WTC11 (cell line): ENCODE results near the gene SHC2. TPM values are rescaled to one million over a fixed set of nuclear protein-coding genes. Genes with fewer than 3 reads are reported as not detected.

Experiments
- ATAC-seq: fragments of 200-7000 bp; cut with Tn5 transposase; 2 replicates; pipeline ENCODE4 v1.10.0; 2021; ENCODE audit warnings: mild to moderate bottlenecking, moderate library complexity
- CTCF ChIA-PET: fragments of 300-600 bp; sonication (Branson Sonifier 250); formaldehyde crosslinking; loops from one replicate; lab custom pipeline; 2021; ENCODE audit warnings: antibody characterized with exemption; lab: Charles Lee
- POLR2A ChIA-PET: fragments of 350-600 bp; sonication (Branson Sonifier 250); formaldehyde crosslinking; loops from one replicate; lab custom pipeline; 2021; ENCODE audit warnings: antibody characterized with exemption; lab: Charles Lee
- DNase-seq: peaks from one replicate; pipeline ENCODE4 v3.0.0; 2021; ENCODE audit warnings: low spot score
- H3K27ac Mint-ChIP-seq: 2 replicates; pipeline ENCODE4 v1.8.0; 2021; ENCODE audit warnings: mixed read lengths
- H3K27me3 Mint-ChIP-seq: 2 replicates; pipeline ENCODE4 v1.8.0; 2021; ENCODE audit warnings: low read depth, mild to moderate bottlenecking, moderate library complexity, mixed read lengths
- H3K36me3 Mint-ChIP-seq: 2 replicates; pipeline ENCODE4 v1.8.0; 2021; ENCODE audit warnings: mixed read lengths
- H3K4me1 Mint-ChIP-seq: 2 replicates; pipeline ENCODE4 v1.8.0; 2022; ENCODE audit warnings: mixed read lengths
- H3K4me3 Mint-ChIP-seq: 2 replicates; pipeline ENCODE4 v1.8.0; 2021; ENCODE audit warnings: mild to moderate bottlenecking, moderate library complexity, mixed read lengths
- H3K9me3 Mint-ChIP-seq: 2 replicates; pipeline ENCODE4 v1.8.0; 2021; ENCODE audit warnings: mixed read lengths
- CREB1 ChIP-seq: sonication (generic); formaldehyde crosslinking; IDR thresholded peaks from 2 replicates; pipeline ENCODE4 v1.8.0; 2023; ENCODE audit warnings: mild to moderate bottlenecking, missing genetic modification reagents
- CREM ChIP-seq: sonication (generic); formaldehyde crosslinking; IDR thresholded peaks from 2 replicates; pipeline ENCODE4 v1.8.1; 2022; ENCODE audit warnings: mild to moderate bottlenecking, missing genetic modification reagents, moderate library complexity
- JAZF1 ChIP-seq: fragments of 250-450 bp; sonication (Bioruptor Pico); IDR thresholded peaks from 2 replicates; pipeline ENCODE4 v1.9.0; 2021; ENCODE audit warnings: moderate library complexity, mild to moderate bottlenecking, inconsistent platforms
- MYBL2 ChIP-seq: sonication (generic); formaldehyde crosslinking; IDR thresholded peaks from 2 replicates; pipeline ENCODE4 v1.8.1; 2023; ENCODE audit warnings: mild to moderate bottlenecking, moderate library complexity, missing genetic modification reagents
- NFYB ChIP-seq: sonication (generic); formaldehyde crosslinking; conservative IDR thresholded peaks from 2 replicates; pipeline ENCODE4 v1.8.0; 2022; ENCODE audit warnings: low read depth, missing genetic modification reagents
- SMAD3 ChIP-seq: sonication (generic); formaldehyde crosslinking; IDR thresholded peaks from 2 replicates; pipeline ENCODE4 v1.8.0; 2022; ENCODE audit warnings: missing genetic modification reagents, mild to moderate bottlenecking, borderline replicate concordance
- TEAD1 ChIP-seq: sonication (generic); formaldehyde crosslinking; IDR thresholded peaks from 2 replicates; pipeline ENCODE4 v1.8.0; 2022; ENCODE audit warnings: mild to moderate bottlenecking, missing genetic modification reagents
- TP53 ChIP-seq: sonication (generic); formaldehyde crosslinking; IDR thresholded peaks from 2 replicates; pipeline ENCODE4 v1.8.1; 2023; ENCODE audit warnings: mild to moderate bottlenecking, missing genetic modification reagents
- ZNF263 ChIP-seq: sonication (generic); formaldehyde crosslinking; IDR thresholded peaks from 2 replicates; pipeline ENCODE4 v1.8.1; 2022; ENCODE audit warnings: low read depth, mild to moderate bottlenecking, moderate library complexity, missing genetic modification reagents
- ZNF423 ChIP-seq: fragments of 250-450 bp; sonication (Bioruptor Pico); IDR thresholded peaks from 2 replicates; pipeline ENCODE4 v2.1.2; 2022; ENCODE audit warnings: mild to moderate bottlenecking, moderate library complexity
- ZNF671 ChIP-seq: fragments of 250-450 bp; sonication (Bioruptor Pico); IDR thresholded peaks from 2 replicates; pipeline ENCODE4 v1.8.0; 2021; ENCODE audit warnings: mild to moderate bottlenecking
- total RNA-seq: library from RNA; stranded (reverse); gene quantifications from 3 replicates; pipeline ENCODE4 v1.2.3, GENCODE V29; 2021
- TF ChIP-seq, protein P1 (sequence below): sonication (generic); formaldehyde crosslinking; IDR thresholded peaks from 2 replicates; pipeline ENCODE4 v1.8.1; 2022; ENCODE audit warnings: mild to moderate bottlenecking, missing genetic modification reagents, moderate library complexity, borderline replicate concordance
- TF ChIP-seq, protein P2 (sequence below): sonication (generic); formaldehyde crosslinking; IDR thresholded peaks from 2 replicates; pipeline ENCODE4 v1.8.1; 2023; ENCODE audit warnings: mild to moderate bottlenecking, missing genetic modification reagents
- TF ChIP-seq, protein P3 (sequence below): sonication (generic); formaldehyde crosslinking; IDR thresholded peaks from 2 replicates; pipeline ENCODE4 v1.8.1; 2023; ENCODE audit warnings: mild to moderate bottlenecking, missing genetic modification reagents, borderline replicate concordance
- TF ChIP-seq, protein P4 (sequence below): sonication (generic); formaldehyde crosslinking; IDR thresholded peaks from 2 replicates; pipeline ENCODE4 v1.8.0; 2022; ENCODE audit warnings: mild to moderate bottlenecking, missing genetic modification reagents
- TF ChIP-seq, protein P5 (sequence below): fragments of 250-450 bp; sonication (Bioruptor Pico); IDR thresholded peaks from 2 replicates; pipeline ENCODE4 v2.1.2; 2022; ENCODE audit warnings: mild to moderate bottlenecking, moderate library complexity

SHC2 gene
- total RNA-seq, 1 experiment from 2014 or later: 8.4 TPM

DNA sequence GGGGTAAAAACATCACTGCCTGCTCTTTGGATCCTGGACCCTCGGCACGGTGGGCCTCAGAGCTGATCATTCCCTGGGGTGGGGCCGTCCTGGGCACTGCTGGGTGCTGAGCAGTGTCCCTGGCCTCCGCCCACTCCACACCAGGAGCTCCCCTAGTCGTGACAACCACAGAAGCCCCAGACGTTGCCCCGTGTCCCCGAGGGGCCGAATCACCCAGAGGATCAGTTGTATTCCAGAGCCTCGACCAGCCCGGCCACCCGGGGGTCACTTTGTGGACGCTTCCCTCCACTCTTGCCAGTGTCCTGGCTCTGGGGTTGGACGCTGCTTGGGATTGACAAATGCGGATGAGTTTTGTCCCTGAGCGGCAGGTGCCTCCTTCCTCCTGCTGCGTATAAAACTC is 62.1 kb downstream of the SHC2 start (continued):
- no peak for TF ChIP-seq CREM (CRISPR knock-in tag)
- TF ChIP-seq, protein P1, sequence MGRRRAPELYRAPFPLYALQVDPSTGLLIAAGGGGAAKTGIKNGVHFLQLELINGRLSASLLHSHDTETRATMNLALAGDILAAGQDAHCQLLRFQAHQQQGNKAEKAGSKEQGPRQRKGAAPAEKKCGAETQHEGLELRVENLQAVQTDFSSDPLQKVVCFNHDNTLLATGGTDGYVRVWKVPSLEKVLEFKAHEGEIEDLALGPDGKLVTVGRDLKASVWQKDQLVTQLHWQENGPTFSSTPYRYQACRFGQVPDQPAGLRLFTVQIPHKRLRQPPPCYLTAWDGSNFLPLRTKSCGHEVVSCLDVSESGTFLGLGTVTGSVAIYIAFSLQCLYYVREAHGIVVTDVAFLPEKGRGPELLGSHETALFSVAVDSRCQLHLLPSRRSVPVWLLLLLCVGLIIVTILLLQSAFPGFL (CRISPR knock-in tag): no peak

DNA sequence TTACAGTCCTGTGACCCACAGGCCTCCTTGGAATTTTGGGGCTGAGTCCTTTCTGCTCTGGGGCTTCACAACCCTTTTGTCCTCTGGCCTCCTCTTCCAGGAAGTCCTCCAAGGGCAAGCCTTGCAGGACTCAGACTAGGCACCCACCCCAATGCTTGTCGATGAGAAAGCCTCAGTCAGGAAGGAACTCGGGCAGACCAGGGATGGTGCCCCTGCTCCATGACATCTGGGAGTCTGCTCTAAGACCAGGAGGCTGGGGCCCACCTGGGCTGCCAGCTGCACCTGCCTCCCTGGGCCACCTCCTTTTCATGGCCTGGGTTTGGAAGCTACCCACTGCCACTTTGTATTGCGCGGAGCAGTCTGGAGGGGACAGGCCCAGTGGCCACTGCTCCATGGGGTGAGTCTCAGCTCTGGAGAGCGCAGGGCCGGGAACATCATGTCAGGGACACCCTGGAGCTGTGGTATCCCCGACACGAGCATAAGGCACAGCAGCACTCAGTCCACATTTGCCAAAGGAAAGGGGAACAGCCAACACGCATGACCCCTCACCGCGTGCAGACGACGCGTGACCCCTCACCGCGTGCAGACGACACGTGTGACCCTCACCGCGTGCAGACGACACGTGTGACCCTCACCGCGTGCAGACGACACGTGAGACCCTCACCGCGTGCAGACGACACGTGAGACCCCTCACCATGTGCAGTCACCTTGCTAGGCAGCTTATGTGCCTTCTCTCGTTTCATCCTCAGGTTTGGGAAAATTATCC is 62.7 kb downstream of the SHC2 start:
- H3K36me3 Mint-ChIP-seq: peaks cover 7% of the 10 kb centered on the region
- CTCF ChIA-PET: interaction anchor here (1.1 to 1.6 kb wide), 2 partner anchors 15 to 113 kb away, joined by 3 to 4 read pairs; no protein-coding TSS in a partner anchor
- ATAC-seq (no peak), DNase-seq (no peak)
- peaks cover 9% of the 10 kb centered on the region for H3K9me3 Mint-ChIP-seq
- H3K4me3 Mint-ChIP-seq: no peak overlapping the region
- no peaks in the 10 kb centered on the region for H3K4me1 Mint-ChIP-seq
- POLR2A ChIA-PET: no interaction called here
- no peak overlapping the region for H3K27ac Mint-ChIP-seq
- peaks cover 2% of the 10 kb centered on the region; the same call in 1 of the 2 replicates for H3K27me3 Mint-ChIP-seq
- TF ChIP-seq NFYB (CRISPR knock-in tag): no peak
- no peak for TF ChIP-seq ZNF263 (CRISPR knock-in tag)
- TF ChIP-seq, protein P2, sequence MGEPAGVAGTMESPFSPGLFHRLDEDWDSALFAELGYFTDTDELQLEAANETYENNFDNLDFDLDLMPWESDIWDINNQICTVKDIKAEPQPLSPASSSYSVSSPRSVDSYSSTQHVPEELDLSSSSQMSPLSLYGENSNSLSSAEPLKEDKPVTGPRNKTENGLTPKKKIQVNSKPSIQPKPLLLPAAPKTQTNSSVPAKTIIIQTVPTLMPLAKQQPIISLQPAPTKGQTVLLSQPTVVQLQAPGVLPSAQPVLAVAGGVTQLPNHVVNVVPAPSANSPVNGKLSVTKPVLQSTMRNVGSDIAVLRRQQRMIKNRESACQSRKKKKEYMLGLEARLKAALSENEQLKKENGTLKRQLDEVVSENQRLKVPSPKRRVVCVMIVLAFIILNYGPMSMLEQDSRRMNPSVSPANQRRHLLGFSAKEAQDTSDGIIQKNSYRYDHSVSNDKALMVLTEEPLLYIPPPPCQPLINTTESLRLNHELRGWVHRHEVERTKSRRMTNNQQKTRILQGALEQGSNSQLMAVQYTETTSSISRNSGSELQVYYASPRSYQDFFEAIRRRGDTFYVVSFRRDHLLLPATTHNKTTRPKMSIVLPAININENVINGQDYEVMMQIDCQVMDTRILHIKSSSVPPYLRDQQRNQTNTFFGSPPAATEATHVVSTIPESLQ (CRISPR knock-in tag): no peak
- no peak for TF ChIP-seq CREB1 (CRISPR knock-in tag)
- no peak for TF ChIP-seq ZNF423 (CRISPR knock-in tag)
- TF ChIP-seq JAZF1: no peak

DNA sequence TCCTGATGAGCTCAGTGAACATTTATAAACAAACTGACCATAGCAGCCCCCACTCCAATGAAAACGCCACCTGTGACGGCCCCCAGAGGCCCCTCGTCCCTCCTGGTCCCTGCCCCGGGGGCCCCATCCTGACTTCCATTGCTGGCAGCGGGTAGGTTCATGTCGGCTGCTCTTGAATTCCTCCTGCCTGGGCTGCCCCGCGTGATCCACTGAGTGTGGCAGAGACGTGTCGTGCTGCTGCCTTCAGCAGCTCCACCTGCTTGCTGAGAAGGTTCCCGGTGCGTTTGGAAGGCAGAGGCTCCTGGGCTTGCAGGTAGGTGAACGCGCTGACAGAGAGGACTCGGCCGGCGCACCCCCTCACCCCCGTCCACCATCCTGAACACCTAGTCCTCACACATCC is 63.5 kb downstream of the SHC2 start:
- no peak for ATAC-seq
- POLR2A ChIA-PET: no interaction called here
- H3K36me3 Mint-ChIP-seq: peaks cover 9% of the 10 kb centered on the region

More for the DNA sequence above, 63.5 kb downstream of the SHC2 start:
- TF ChIP-seq TP53 (CRISPR knock-in tag) (no peak), TEAD1 (CRISPR knock-in tag) (no peak), MYBL2 (no peak), SMAD3 (no peak), ZNF671 (CRISPR knock-in tag) (no peak)
- TF ChIP-seq, protein P3, sequence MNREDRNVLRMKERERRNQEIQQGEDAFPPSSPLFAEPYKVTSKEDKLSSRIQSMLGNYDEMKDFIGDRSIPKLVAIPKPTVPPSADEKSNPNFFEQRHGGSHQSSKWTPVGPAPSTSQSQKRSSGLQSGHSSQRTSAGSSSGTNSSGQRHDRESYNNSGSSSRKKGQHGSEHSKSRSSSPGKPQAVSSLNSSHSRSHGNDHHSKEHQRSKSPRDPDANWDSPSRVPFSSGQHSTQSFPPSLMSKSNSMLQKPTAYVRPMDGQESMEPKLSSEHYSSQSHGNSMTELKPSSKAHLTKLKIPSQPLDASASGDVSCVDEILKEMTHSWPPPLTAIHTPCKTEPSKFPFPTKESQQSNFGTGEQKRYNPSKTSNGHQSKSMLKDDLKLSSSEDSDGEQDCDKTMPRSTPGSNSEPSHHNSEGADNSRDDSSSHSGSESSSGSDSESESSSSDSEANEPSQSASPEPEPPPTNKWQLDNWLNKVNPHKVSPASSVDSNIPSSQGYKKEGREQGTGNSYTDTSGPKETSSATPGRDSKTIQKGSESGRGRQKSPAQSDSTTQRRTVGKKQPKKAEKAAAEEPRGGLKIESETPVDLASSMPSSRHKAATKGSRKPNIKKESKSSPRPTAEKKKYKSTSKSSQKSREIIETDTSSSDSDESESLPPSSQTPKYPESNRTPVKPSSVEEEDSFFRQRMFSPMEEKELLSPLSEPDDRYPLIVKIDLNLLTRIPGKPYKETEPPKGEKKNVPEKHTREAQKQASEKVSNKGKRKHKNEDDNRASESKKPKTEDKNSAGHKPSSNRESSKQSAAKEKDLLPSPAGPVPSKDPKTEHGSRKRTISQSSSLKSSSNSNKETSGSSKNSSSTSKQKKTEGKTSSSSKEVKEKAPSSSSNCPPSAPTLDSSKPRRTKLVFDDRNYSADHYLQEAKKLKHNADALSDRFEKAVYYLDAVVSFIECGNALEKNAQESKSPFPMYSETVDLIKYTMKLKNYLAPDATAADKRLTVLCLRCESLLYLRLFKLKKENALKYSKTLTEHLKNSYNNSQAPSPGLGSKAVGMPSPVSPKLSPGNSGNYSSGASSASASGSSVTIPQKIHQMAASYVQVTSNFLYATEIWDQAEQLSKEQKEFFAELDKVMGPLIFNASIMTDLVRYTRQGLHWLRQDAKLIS: no peak
- TF ChIP-seq, protein P4, sequence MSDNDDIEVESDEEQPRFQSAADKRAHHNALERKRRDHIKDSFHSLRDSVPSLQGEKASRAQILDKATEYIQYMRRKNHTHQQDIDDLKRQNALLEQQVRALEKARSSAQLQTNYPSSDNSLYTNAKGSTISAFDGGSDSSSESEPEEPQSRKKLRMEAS (CRISPR knock-in tag): no peak
- TF ChIP-seq, protein P5, sequence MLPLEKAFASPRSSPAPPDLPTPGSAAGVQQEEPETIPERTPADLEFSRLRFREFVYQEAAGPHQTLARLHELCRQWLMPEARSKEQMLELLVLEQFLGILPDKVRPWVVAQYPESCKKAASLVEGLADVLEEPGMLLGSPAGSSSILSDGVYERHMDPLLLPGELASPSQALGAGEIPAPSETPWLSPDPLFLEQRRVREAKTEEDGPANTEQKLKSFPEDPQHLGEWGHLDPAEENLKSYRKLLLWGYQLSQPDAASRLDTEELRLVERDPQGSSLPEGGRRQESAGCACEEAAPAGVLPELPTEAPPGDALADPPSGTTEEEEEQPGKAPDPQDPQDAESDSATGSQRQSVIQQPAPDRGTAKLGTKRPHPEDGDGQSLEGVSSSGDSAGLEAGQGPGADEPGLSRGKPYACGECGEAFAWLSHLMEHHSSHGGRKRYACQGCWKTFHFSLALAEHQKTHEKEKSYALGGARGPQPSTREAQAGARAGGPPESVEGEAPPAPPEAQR (CRISPR knock-in tag): no peak
- CTCF ChIA-PET: interaction anchor here (0.6 to 1.0 kb wide), 2 partner anchors 13 to 114 kb away, joined by 3 read pairs; no protein-coding TSS in a partner anchor
- peaks cover 15% of the 10 kb centered on the region for H3K9me3 Mint-ChIP-seq
- no peaks in the 10 kb centered on the region for H3K4me1 Mint-ChIP-seq
- no peak overlapping the region for H3K27ac Mint-ChIP-seq
- DNase-seq: no peak
- no peak overlapping the region for H3K4me3 Mint-ChIP-seq
- peaks cover 2% of the 10 kb centered on the region; the same call in 1 of the 2 replicates for H3K27me3 Mint-ChIP-seq
